Breast epithelium (tissue), 3 donors: ENCODE measurements around the gene CZIB.

ENCODE experiments used
- CTCF ChIP-seq, 3 donors: fragments of 450-650 bp; IDR thresholded peaks; one replicate each; pipeline ENCODE4 v1.5.1; 2016 to 2017; ENCODE audit warnings: antibody characterized with exemption in 3 of 3, mild to moderate bottlenecking in 3 of 3, moderate library complexity in 3 of 3
- POLR2A ChIP-seq: fragments of 450-650 bp; IDR thresholded peaks from one replicate; pipeline ENCODE4 v1.6.1; 2016; ENCODE audit warnings: antibody characterized with exemption, mild to moderate bottlenecking, moderate library complexity

GRCh38 chr1:53242381-53242780, 21.9 kb upstream of the CZIB start:
- no peak for TF ChIP-seq CTCF (IDR thresholded peaks at IDR 0.05)
- TF ChIP-seq POLR2A = no peak
